HEK293 (cell line): Measurements from ENCODE around the gene MYH14.

Experiments
- CTCF ChIA-PET: fragments of 350-600 bp; formaldehyde crosslinking; extraction: SDS; loops from one replicate; lab custom pipeline; 2021; ENCODE audit warnings: antibody characterized with exemption; lab: Yijun Ruan, JAX
- POLR2A ChIA-PET: fragments of 300-600 bp; formaldehyde crosslinking; extraction: SDS; loops from one replicate; lab custom pipeline; 2020; ENCODE audit warnings: antibody characterized with exemption, inconsistent platforms; lab: Yijun Ruan, JAX
- H3K27ac ChIP-seq: fragments of 200-500 bp; sonication (Bioruptor generic); 2 replicates; pipeline ENCODE4 v1.5.1; 2014; ENCODE audit warnings: low read depth, low read length, control low read depth, inconsistent platforms; ENCODE audit errors: extremely low read depth
- H3K36me3 ChIP-seq, 2 experiments: fragments of 200-500 bp in 1 of 2; sonication (Bioruptor generic) in 1 of 2; 1 replicate in 1 of 2; 2 replicates in 1 of 2; pipeline ENCODE4 v1.5.1; 2014 to 2017; ENCODE audit warnings: inconsistent platforms in 2 of 2, low read length in 2 of 2; ENCODE audit not compliant: control insufficient read depth in 2 of 2, insufficient read depth in 1 of 2
- H3K4me1 ChIP-seq: fragments of 200-500 bp; sonication (Bioruptor generic); 2 replicates; pipeline ENCODE4 v1.5.1; 2014; ENCODE audit warnings: mild to moderate bottlenecking, low read length, inconsistent platforms; ENCODE audit not compliant: control insufficient read depth, insufficient read depth
- H3K4me3 ChIP-seq: 2 replicates; pipeline ENCODE4 v1.5.1; 2011; ENCODE audit warnings: low read depth, mild to moderate bottlenecking, control low read depth, low read length, moderate library complexity
- H3K9me3 ChIP-seq: fragments of 200-500 bp; sonication (Bioruptor generic); 2 replicates; pipeline ENCODE4 v1.5.1; 2014; ENCODE audit warnings: low read depth, low read length, inconsistent platforms; ENCODE audit not compliant: control insufficient read depth, insufficient read depth
- KLF10 ChIP-seq: fragments of 450-650 bp; IDR thresholded peaks from 2 replicates; pipeline ENCODE4 v1.5.1; 2018; ENCODE audit warnings: missing biosample characterization, mild to moderate bottlenecking, missing genetic modification characterization
- KLF9 ChIP-seq: fragments of 450-650 bp; formaldehyde crosslinking; IDR thresholded peaks from 2 replicates; pipeline ENCODE4 v1.5.1; 2016; ENCODE audit warnings: missing biosample characterization, missing genetic modification characterization, low read depth
- PRDM2 ChIP-seq: fragments of 450-650 bp; formaldehyde crosslinking; IDR thresholded peaks from 2 replicates; pipeline ENCODE4 v1.5.1; 2016; ENCODE audit warnings: missing biosample characterization, missing genetic modification characterization, borderline replicate concordance
- SCRT1 ChIP-seq: fragments of 450-650 bp; formaldehyde crosslinking; IDR thresholded peaks from 2 replicates; pipeline ENCODE4 v1.5.1; 2016; ENCODE audit warnings: missing biosample characterization, missing genetic modification characterization, borderline replicate concordance
- ZBTB49 ChIP-seq: fragments of 450-650 bp; formaldehyde crosslinking; IDR thresholded peaks from 2 replicates; pipeline ENCODE4 v1.5.1; 2016; ENCODE audit warnings: missing biosample characterization, missing genetic modification characterization, low read depth
- ZFP41 ChIP-seq: fragments of 450-650 bp; formaldehyde crosslinking; IDR thresholded peaks from 2 replicates; pipeline ENCODE4 v1.5.1; 2016; ENCODE audit warnings: missing biosample characterization, missing genetic modification characterization, borderline replicate concordance
- ZNF280D ChIP-seq: fragments of 450-650 bp; formaldehyde crosslinking; IDR thresholded peaks from 2 replicates; pipeline ENCODE4 v1.5.1; 2016; ENCODE audit warnings: missing biosample characterization, missing genetic modification characterization
- ZNF311 ChIP-seq: fragments of 450-650 bp; formaldehyde crosslinking; IDR thresholded peaks from 2 replicates; pipeline ENCODE4 v1.5.1; 2017; ENCODE audit warnings: missing biosample characterization, missing genetic modification characterization, borderline replicate concordance
- ZNF391 ChIP-seq: fragments of 450-650 bp; formaldehyde crosslinking; IDR thresholded peaks from 2 replicates; pipeline ENCODE4 v1.5.1; 2016; ENCODE audit warnings: low read depth, missing biosample characterization, missing genetic modification characterization, borderline replicate concordance
- ZNF501 ChIP-seq: fragments of 450-650 bp; formaldehyde crosslinking; IDR thresholded peaks from 2 replicates; pipeline ENCODE4 v1.5.1; 2016; ENCODE audit warnings: missing biosample characterization, missing genetic modification characterization
- ZNF600 ChIP-seq: fragments of 450-650 bp; formaldehyde crosslinking; IDR thresholded peaks from 2 replicates; pipeline ENCODE4 v1.5.1; 2016; ENCODE audit warnings: missing biosample characterization, missing genetic modification characterization
- ZNF660 ChIP-seq: fragments of 450-650 bp; IDR thresholded peaks from 2 replicates; pipeline ENCODE4 v1.5.1; 2018; ENCODE audit warnings: missing biosample characterization, mild to moderate bottlenecking, missing genetic modification characterization
- ZXDB ChIP-seq: fragments of 450-650 bp; formaldehyde crosslinking; IDR thresholded peaks from 2 replicates; pipeline ENCODE4 v1.5.1; 2016; ENCODE audit warnings: missing biosample characterization, missing genetic modification characterization

MYH14 gene

GRCh38 chr19:50303558-50303957 is 100.1 kb downstream of the MYH14 start:
- POLR2A ChIA-PET: interaction anchor here (1.3 kb wide), 1 partner anchor 12 kb away, joined by 4 read pairs; no protein-coding TSS in a partner anchor
- Histone ChIP-seq H3K4me3 (no peak overlapping the region), H3K27ac (no peak overlapping the region), H3K9me3 (no peaks in the 10 kb centered on the region; the same call in 1 of the 2 replicates), H3K4me1 (0 out of 2 replicates have a peak, but pooled peaks cover 3% of the 10 kb centered on the region), H3K36me3 (peaks cover 0 to 6% of the 10 kb centered on the region in 2 experiments; a peak in 2 of 3 replicates)
- CTCF ChIA-PET: interaction anchor here (0.7 to 2.9 kb wide), 2 partner anchors 25 to 421 kb away, joined by 3 to 11 read pairs; partner anchors contain the start of gene KCNC3
- TF ChIP-seq KLF9: no peak
- TF ChIP-seq PRDM2 (tag by site-specific recombination): no peak
- TF ChIP-seq ZNF501 (tag by site-specific recombination): no peak
- TF ChIP-seq ZNF280D (tag by site-specific recombination): 0 out of 2 replicates have a peak, but pooled peaks have one; percentile 70
- TF ChIP-seq ZNF600 (tag by site-specific recombination): no peak
- TF ChIP-seq ZNF660 (tag by site-specific recombination): no peak

- Histone ChIP-seq H3K4me3 (no peak overlapping the region), H3K9me3 (no peaks in the 10 kb centered on the region), H3K36me3 (no peaks in the 10 kb centered on the region), H3K4me1 (peaks cover 4% of the 10 kb centered on the region; the same call in 1 of the 2 replicates), H3K27ac (no peak overlapping the region)
- POLR2A ChIA-PET: no interaction called here
- no peak for TF ChIP-seq SCRT1 (tag by site-specific recombination)
- no peak for TF ChIP-seq ZFP41 (tag by site-specific recombination)
- TF ChIP-seq ZNF391 (tag by site-specific recombination): no peak
- TF ChIP-seq ZBTB49: no peak
- no peak for TF ChIP-seq ZNF501 (tag by site-specific recombination)
- no peak for TF ChIP-seq KLF10 (tag by site-specific recombination)
- TF ChIP-seq ZXDB: no peak
- no peak for TF ChIP-seq ZNF311 (tag by site-specific recombination)
- CTCF ChIA-PET: no interaction called here
These were observed 105.6 kb downstream of the MYH14 start for GRCh38 chr19:50308991-50309390.
